ENCODE results near the gene FRMPD4. TPM values are rescaled to one million over a fixed set of nuclear protein-coding genes. Genes with fewer than 3 reads are reported as not detected.

Gene FRMPD4
- total RNA-seq, 4 donors from 2014 or later = not detected

GRCh38 chrX:12771445-12772069 is 633.3 kb downstream of the FRMPD4 start:
- DNase-seq = peak; percentile 14 to 19
- Histone ChIP-seq H3K9me3 (no peaks in the 10 kb centered on the region), H3K27me3 (peaks cover 16% of the 10 kb centered on the region), H3K4me3 (replicated peaks in 1 of 3) (no peak overlapping the region), H3K27ac (no peak overlapping the region), H3K36me3 (no peaks in the 10 kb centered on the region), H3K4me1 (no peaks in the 10 kb centered on the region)
- TF ChIP-seq CTCF (IDR thresholded peaks at IDR 0.05) = peak in 2 of 6 experiments; percentile 20 to 41
- no peak for TF ChIP-seq POLR2A (IDR thresholded peaks at IDR 0.05)
- intact Hi-C loops (cut with DNase I) = no loop called here
- 45 to 49% methylated on average over 12 to 14 of the region's 22 CpGs for WGBS, 2 donors

Small RNA genes lying within 50 kb of the gene (small RNA-seq; reads per million reads assigned to genes)
- gene AC119619.1 (not detected), gene RF00019 (not detected), gene RN7SKP290 (not detected)
